SK-N-SH (cell line): ENCODE results near the gene MAGI2.

Experiments
- EP300 ChIP-seq, 2 experiments: IDR thresholded peaks; 2 replicates each; pipeline versions ENCODE4 v1.4.0 to v1.6.1; 2012; ENCODE audit warnings: borderline replicate concordance in 1 of 2, low read depth in 1 of 2, low read length in 1 of 2
- NFIC ChIP-seq: IDR thresholded peaks from 2 replicates; pipeline ENCODE4 v1.4.0; 2012; ENCODE audit warnings: borderline replicate concordance
- SMC3 ChIP-seq: IDR thresholded peaks from 2 replicates; pipeline ENCODE4 v1.6.1; 2012; ENCODE audit warnings: low read depth, low read length, improper control_type of control experiment
- TF ChIP-seq, protein P1 (sequence below): fragments of 200-600 bp; sonication (generic); IDR thresholded peaks from 2 replicates; pipeline ENCODE4 v1.6.1; 2017; ENCODE audit warnings: antibody characterized with exemption, mild to moderate bottlenecking, moderate library complexity
- TF ChIP-seq, protein P2 (sequence below): IDR thresholded peaks from 2 replicates; pipeline ENCODE4 v1.6.1; 2012; ENCODE audit warnings: mild to moderate bottlenecking, low read depth, low read length, moderate library complexity
- TF ChIP-seq, protein P3 (sequence below): fragments of 150-350 bp; IDR thresholded peaks from 2 replicates; pipeline ENCODE4 v1.6.1; 2017; ENCODE audit warnings: antibody characterized with exemption, low read length, low read depth, borderline replicate concordance

DNA sequence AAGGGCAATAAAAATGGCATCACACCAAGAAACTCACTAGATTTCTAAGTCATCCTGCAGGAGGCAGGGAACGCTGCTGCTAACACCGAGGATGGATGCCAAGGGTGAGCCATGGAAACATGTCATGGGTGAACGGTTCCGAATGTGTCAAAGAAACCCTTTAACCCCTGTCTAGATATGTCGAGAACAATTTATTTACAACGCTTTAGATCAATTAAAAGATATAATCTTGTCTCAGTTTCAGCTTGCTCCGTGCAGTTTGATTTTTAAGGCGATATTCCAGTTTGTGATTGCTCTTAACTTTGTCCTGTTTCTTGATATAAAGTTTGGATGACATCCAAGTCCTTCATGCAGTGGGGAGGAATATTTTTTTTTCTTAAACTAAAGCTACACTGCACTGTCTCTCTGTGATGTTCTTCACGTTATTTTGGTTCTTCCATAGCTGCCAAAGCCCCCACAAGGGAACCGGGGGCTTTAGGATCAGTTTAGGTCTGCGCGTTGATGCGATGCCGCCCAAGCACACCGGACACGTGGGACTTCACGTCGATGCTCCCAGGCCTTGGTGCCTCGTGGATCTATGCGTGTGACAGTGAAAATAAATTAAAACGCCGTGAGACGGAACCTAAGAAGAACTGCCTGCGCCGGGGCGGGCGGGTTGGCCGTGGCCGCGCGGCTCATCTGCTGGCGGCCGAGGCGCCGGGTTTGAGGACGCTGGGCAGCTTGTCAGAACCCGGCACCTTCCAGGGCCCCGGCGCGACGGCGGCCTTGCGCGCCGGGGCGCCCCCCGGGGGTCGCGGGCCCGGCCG lies 1434.6 kb downstream of the MAGI2 start:
- TF ChIP-seq, protein P1, sequence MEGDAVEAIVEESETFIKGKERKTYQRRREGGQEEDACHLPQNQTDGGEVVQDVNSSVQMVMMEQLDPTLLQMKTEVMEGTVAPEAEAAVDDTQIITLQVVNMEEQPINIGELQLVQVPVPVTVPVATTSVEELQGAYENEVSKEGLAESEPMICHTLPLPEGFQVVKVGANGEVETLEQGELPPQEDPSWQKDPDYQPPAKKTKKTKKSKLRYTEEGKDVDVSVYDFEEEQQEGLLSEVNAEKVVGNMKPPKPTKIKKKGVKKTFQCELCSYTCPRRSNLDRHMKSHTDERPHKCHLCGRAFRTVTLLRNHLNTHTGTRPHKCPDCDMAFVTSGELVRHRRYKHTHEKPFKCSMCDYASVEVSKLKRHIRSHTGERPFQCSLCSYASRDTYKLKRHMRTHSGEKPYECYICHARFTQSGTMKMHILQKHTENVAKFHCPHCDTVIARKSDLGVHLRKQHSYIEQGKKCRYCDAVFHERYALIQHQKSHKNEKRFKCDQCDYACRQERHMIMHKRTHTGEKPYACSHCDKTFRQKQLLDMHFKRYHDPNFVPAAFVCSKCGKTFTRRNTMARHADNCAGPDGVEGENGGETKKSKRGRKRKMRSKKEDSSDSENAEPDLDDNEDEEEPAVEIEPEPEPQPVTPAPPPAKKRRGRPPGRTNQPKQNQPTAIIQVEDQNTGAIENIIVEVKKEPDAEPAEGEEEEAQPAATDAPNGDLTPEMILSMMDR, result no peak; the same call in 1 of the 2 replicates
- TF ChIP-seq, protein P2, sequence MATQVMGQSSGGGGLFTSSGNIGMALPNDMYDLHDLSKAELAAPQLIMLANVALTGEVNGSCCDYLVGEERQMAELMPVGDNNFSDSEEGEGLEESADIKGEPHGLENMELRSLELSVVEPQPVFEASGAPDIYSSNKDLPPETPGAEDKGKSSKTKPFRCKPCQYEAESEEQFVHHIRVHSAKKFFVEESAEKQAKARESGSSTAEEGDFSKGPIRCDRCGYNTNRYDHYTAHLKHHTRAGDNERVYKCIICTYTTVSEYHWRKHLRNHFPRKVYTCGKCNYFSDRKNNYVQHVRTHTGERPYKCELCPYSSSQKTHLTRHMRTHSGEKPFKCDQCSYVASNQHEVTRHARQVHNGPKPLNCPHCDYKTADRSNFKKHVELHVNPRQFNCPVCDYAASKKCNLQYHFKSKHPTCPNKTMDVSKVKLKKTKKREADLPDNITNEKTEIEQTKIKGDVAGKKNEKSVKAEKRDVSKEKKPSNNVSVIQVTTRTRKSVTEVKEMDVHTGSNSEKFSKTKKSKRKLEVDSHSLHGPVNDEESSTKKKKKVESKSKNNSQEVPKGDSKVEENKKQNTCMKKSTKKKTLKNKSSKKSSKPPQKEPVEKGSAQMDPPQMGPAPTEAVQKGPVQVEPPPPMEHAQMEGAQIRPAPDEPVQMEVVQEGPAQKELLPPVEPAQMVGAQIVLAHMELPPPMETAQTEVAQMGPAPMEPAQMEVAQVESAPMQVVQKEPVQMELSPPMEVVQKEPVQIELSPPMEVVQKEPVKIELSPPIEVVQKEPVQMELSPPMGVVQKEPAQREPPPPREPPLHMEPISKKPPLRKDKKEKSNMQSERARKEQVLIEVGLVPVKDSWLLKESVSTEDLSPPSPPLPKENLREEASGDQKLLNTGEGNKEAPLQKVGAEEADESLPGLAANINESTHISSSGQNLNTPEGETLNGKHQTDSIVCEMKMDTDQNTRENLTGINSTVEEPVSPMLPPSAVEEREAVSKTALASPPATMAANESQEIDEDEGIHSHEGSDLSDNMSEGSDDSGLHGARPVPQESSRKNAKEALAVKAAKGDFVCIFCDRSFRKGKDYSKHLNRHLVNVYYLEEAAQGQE, result no peak
- TF ChIP-seq, protein P3, sequence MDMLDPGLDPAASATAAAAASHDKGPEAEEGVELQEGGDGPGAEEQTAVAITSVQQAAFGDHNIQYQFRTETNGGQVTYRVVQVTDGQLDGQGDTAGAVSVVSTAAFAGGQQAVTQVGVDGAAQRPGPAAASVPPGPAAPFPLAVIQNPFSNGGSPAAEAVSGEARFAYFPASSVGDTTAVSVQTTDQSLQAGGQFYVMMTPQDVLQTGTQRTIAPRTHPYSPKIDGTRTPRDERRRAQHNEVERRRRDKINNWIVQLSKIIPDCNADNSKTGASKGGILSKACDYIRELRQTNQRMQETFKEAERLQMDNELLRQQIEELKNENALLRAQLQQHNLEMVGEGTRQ, result no peak
- no peak for TF ChIP-seq SMC3
- peak; percentile 22; the same call in 1 of the 2 replicates for TF ChIP-seq NFIC
- no peak for TF ChIP-seq EP300 (IDR thresholded peaks at IDR 0.05; ENCODE audit: borderline replicate concordance in 1 of 2, low read depth in 1 of 2, low read length in 1 of 2)
